WERI-Rb-1 (cell line): Measurements from ENCODE around the gene MAJIN.

Source experiments
- DNase-seq: peaks from one replicate; pipeline ENCODE4 v3.0.0-alpha.2; 2020
- H3K27ac ChIP-seq: fragments of 250-450 bp; sonication (Bioruptor Pico); 2 replicates; pipeline ENCODE4 v1.5.1; 2020; ENCODE audit warnings: mild to moderate bottlenecking, moderate library complexity
- H3K27me3 ChIP-seq: fragments of 250-450 bp; sonication (Bioruptor Pico); 2 replicates; pipeline ENCODE4 v1.5.1; 2021; ENCODE audit warnings: mild to moderate bottlenecking, low read depth, moderate library complexity; ENCODE audit not compliant: insufficient read depth, severe bottlenecking
- H3K36me3 ChIP-seq: fragments of 250-450 bp; sonication (Bioruptor Pico); 2 replicates; pipeline ENCODE4 v1.5.1; 2020; ENCODE audit warnings: mild to moderate bottlenecking, moderate library complexity
- H3K4me3 ChIP-seq: 2 replicates; pipeline ENCODE4 v1.5.1; 2011; ENCODE audit warnings: low read depth, mild to moderate bottlenecking, control low read depth, low read length
- H3K9me3 ChIP-seq: fragments of 250-450 bp; sonication (Bioruptor Pico); 2 replicates; pipeline ENCODE4 v1.5.1; 2021; ENCODE audit warnings: mild to moderate bottlenecking, moderate library complexity; ENCODE audit not compliant: severe bottlenecking
- CTCF ChIP-seq: IDR thresholded peaks from 2 replicates; pipeline ENCODE4 v1.5.1; 2011; ENCODE audit warnings: low read depth, mild to moderate bottlenecking, control low read depth, inconsistent platforms, low read length

Gene MAJIN

DNA sequence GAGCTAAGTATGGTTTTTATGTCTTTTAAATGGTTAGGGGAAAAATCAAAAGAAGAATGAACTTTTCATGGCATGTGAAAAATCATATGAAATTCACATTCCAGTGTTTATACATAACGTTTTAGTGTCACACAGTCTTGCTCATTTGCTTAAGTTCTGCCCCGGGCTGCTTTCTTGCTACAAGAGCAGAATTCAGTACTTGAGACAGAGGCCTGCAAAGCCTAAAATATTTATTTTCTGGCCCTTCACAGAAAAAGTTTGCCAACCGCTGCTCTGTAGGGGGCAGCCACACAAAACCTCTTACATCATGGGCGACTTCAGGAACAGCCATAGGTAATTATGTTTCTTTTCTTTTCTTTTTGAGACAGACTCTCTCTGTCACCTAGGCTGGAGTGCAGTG lies 53.9 kb downstream of the MAJIN start:
- no peak for TF ChIP-seq CTCF
- Histone ChIP-seq H3K36me3 (peaks cover 8% of the 10 kb centered on the region), H3K27ac (no peak overlapping the region; the same call in 1 of the 2 replicates), H3K9me3 (no peaks in the 10 kb centered on the region), H3K27me3 (no peaks in the 10 kb centered on the region), H3K4me3 (peak overlapping the region; percentile 56)
- no peak for DNase-seq

DNA sequence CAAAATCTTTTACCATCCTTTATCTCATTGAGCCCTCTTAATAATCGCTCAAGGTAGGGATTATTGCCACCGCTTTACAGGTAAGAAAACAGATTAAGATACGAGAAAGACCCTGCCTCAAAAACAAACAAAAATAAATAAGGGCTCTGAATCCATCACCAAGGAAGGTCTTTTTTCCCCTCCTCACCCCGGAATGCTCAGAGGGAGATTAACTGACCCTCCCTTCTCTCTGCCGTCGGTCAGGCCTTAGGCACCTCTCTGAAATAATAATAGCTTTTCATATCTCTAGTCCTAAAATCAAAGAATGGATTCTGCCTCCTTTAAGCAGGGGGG lies 54.3 kb downstream of the MAJIN start:
- DNase-seq: no peak
- peak overlapping the region; percentile 47 for H3K27ac ChIP-seq
- H3K4me3 ChIP-seq: peak overlapping the region; percentile 56
- peaks cover 12% of the 10 kb centered on the region for H3K36me3 ChIP-seq
- H3K9me3 ChIP-seq: no peaks in the 10 kb centered on the region
- no peak for TF ChIP-seq CTCF
- H3K27me3 ChIP-seq: no peaks in the 10 kb centered on the region

DNA sequence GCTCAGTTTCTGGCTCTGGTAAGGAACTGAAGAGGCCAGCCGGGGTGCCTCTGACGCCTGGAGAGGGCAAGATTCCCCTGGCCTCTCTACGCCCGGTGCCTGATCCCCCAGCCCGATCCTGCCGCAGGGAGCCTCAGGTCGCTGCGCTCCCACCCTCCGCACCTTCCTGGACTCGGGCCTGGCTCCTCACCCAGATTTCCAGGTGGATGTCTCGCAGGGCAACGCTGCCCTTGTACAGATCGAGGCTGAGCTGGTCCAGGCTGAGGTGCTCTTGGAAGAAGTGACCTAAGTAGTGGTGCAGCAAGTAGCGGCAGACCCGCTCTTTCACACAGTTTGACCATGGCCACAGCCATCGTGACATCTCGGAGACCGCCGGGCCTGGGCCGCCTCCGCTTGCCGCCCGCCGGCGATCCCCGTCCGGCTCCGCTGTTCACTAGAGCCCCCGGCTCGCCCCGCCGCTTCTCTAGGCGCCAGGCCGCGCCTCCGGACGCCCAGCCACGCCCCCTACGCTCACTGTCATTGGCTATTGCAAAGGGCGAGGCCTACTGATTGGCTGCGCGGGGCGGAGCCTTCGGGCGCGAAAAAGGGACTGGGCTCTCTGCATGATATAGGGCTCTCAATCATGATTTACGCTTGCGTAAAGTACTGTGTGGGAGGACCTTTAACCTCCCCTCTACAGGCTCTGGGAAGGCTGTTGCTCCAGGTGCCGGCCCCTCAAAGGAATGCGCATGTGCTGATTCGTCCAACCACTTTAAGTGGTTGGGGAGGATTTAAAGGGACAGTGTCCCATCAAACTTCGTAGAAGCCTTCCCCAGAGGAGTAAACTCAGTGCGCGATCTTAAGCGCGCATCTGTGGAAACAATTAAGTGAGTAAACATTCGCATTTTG lies 54.9 kb downstream of the MAJIN start, which contains the start of gene ATG2A:
Gene ATG2A, minus strand, starts transcription at position 435 of the 888 bp plus-strand sequence. Its CDS starts 74 bp downstream, at position 361.
- H3K4me3 ChIP-seq: peak within 1 kb of the TSS; percentile 64
- no peak for TF ChIP-seq CTCF
- peak; percentile 98 for DNase-seq
- H3K9me3 ChIP-seq: no peaks in the 10 kb centered on the region
- H3K27me3 ChIP-seq: no peaks in the 10 kb centered on the region
- H3K36me3 ChIP-seq: peaks cover 16% of the 10 kb centered on the region
- H3K27ac ChIP-seq: peak within 1 kb of the TSS; percentile 62

DNA sequence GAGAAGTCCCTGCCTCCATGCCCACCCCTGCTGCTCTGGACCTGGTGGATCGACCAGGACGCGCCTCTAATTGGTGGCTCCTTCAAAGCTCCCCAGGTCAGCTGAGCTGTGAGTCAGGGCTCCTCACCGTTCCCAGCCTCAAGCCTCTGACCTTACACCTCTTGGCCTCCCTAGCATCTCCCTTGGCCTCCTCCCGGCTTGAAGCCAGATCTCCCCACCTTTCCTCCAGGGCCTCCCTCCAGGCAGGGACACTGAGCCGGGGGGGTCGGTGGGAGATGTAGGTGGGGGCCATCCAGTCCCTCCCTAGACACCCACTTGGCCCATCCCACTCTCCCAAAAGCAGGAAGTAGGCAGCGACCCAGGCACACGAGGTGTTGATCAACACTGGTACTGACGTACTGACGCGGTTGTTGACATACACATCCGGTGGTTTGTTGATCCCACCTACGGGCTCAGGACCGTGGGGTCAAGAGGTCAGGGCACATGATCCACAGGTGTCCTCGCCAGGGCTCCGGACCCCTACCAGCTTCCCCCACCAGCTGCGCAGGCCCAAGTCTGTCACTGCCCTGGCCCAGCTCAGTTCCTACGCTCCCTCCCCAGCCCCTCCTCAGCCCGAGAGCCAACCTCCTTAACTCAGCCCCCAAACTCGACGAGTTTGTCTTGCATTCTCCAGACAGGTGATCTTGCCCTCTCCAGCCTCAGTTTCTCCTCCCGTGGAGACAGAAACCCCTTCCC lies 55.7 kb downstream of the MAJIN start:
- no peaks in the 10 kb centered on the region for H3K9me3 ChIP-seq
- peak overlapping the region; percentile 62 for H3K27ac ChIP-seq
- H3K4me3 ChIP-seq: peak overlapping the region; percentile 64
- no peak for DNase-seq
- H3K27me3 ChIP-seq: no peaks in the 10 kb centered on the region
- H3K36me3 ChIP-seq: peaks cover 24% of the 10 kb centered on the region
- no peak for TF ChIP-seq CTCF

- no peak for TF ChIP-seq CTCF
- no peak for DNase-seq
- Histone ChIP-seq H3K27me3 (no peaks in the 10 kb centered on the region), H3K4me3 (no peak overlapping the region), H3K9me3 (no peaks in the 10 kb centered on the region), H3K27ac (no peak overlapping the region), H3K36me3 (peaks cover 32% of the 10 kb centered on the region)
Measured at GRCh38 chr11:64915376-64915887, 56.5 kb downstream of the MAJIN start.
